Fibroblast of upper back skin (primary cell): ENCODE results near the gene ZNF593OS.

Experiments
- DNase-seq: peaks from one replicate; pipeline ENCODE4 v3.0.0-alpha.2; 2013

The ZNF593OS gene

DNA sequence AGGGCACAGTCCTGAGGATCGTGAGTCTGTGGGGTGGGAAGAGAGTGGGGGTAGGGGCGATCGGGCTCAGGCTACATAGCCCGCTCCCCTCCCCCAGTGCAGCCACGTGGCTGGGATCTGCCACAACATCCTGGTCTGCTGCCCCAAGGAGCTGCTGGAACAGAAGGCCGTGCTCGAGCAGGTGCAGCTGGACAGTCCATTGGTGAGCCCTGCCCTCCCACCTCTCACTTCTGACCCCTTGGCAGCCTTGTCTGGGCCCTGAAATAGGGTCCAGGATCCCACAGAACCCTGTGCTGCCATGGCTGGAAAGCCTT is 10.7 kb upstream of the ZNF593OS start:
- no peak for DNase-seq

DNA sequence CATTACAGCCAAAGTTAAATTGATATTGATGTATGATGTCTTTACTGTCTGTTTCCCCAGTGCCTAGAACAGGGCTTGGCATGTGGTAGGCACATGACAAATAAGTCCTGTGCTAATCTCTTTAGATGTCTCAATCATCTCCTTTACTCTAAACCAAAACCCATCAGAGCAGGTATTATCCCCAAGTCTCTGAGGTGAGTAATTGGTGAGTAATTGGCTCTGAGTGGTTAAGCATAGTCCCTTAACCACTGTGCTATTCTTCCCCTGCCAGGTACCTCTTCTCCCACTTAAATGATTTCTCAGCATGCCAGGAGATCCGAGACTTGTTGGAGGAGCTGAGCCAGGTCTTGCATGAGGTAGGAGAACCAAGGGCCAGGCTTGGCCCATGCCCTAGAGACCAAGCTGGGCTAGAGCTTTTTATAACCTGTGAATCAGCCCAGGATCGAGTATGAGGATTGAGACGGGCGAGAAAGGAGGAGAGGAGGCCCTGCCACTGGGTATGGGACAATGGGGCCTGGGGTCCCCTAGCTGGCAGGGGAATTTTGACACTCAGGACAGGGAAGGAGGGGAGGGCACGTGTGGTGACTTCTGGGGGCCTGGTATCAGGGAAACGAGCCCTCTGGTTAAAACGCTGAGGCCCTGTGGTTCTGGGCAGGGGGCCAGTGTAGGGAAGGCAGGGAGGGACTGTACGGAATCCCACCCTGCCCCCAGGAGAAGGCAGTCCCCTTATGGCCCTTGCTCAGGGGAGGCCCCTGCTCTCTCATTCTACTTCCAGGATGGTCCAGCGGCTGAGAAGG is 10.2 kb upstream of the ZNF593OS start:
- no peak for DNase-seq

DNA sequence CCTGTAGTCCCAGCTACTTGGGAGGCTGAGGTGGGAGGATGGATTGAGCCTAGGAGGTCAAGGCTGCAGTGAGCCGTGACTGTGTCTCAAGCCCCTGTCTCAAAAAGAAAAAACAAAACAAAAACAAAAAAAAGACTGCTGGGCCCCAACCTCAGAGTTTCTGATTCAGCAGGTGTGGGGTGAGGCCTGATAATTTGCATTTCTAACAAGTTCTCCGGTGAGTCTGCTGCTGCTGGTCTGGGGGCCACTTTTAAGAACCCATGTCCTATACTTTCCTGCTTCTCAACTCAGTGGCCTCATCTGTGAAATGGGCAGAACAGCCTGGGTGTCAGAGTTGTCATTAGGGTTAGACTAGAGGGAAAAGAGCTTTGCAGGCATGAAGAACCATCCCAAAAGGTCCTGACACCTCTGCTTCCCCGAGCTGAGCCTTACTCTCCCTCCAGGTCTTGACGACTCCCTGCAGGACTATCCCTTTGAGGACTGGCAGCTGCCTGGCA is 8.4 kb upstream of the ZNF593OS start:
- no peak for DNase-seq

- no peak for DNase-seq
Observed at GRCh38 chr1:26177182-26177684, 5.6 kb upstream of the ZNF593OS start, which contains the start of gene CNKSR1. CNKSR1 (plus strand) TSS chr1:26177491; CDS start chr1:26177548, 57 bp downstream.

DNA sequence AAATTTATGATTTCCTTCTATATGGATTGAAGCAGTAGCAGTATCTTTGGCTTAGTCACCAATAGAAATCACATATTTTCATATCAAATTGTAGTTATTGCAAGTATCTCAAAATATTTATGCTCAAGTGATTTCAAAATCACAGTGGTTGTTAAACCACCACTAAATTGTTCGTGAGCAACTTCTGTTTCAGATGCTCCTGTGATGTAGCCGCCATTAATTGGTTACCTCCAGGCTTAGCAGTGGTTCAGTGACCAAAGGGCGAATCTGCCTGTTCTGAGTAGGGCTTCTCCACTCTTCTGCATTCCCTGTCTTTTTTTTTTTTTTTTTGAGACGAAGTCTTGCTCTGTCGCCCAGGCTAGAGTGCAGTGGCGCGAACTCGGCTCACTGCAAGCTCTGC is 3.7 kb upstream of the ZNF593OS start:
- no peak for DNase-seq

DNA sequence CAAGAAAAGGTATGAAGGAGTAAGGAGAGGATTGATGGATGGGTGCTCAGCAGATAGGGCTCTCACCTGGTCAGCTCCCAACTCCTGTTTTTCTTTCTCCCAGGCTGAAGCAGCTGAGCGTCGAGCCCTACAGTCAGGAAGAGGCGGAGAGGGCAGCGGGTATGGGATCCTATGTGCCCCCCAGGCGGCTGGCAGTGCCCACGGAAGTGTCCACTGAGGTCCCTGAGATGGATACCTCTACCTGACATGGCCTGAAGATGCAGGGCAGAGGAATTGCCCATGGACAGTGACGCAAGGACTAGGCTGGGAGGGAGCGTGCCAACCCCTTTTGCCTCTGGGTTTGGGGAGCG is 1.2 kb downstream of the ZNF593OS start:
- no peak for DNase-seq

DNA sequence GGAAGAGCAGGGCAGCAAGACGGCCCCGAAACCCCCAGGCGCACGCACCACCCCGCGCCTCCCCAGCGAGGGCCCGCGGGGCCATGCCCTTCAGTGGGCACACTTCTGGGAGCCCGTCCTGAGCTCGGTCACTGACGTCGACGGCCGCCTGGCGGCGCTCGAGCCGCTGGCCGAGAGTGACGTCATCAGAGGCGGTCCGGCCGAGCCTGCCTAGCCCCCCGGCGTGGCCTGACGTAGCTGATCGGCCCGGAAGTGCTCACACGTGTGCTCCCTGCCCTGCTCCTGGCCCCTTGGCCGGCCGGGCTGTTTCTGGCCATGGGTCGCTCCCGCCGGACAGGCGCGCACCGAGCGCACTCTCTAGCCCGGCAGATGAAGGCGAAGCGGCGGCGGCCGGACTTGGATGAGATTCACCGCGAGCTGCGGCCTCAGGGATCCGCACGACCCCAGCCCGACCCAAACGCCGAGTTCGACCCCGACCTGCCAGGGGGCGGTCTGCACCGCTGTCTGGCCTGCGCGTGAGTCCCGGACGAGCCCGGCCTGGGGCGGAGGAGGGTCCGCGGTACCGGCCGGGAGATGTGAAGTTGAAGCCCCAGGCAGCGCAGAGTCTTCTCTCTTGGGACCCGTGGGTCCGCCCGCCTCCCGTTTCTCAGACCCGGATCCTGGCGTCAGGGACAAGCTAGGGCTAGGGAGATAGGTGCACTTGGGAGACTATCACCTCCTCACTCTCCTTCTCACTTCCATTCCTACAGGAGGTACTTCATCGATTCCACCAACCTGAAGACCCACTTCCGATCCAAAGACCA is 1.8 kb downstream of the ZNF593OS start, which contains the start of gene ZNF593:
Gene ZNF593 (plus strand): TSS at position 240 of the 803 bp plus-strand sequence. CDS start 76 bp downstream, at position 316.
- peak; percentile 88 for DNase-seq

- DNase-seq, result no peak
Observed at GRCh38 chr1:26169198-26169554, 2.5 kb downstream of the ZNF593OS start.

DNA sequence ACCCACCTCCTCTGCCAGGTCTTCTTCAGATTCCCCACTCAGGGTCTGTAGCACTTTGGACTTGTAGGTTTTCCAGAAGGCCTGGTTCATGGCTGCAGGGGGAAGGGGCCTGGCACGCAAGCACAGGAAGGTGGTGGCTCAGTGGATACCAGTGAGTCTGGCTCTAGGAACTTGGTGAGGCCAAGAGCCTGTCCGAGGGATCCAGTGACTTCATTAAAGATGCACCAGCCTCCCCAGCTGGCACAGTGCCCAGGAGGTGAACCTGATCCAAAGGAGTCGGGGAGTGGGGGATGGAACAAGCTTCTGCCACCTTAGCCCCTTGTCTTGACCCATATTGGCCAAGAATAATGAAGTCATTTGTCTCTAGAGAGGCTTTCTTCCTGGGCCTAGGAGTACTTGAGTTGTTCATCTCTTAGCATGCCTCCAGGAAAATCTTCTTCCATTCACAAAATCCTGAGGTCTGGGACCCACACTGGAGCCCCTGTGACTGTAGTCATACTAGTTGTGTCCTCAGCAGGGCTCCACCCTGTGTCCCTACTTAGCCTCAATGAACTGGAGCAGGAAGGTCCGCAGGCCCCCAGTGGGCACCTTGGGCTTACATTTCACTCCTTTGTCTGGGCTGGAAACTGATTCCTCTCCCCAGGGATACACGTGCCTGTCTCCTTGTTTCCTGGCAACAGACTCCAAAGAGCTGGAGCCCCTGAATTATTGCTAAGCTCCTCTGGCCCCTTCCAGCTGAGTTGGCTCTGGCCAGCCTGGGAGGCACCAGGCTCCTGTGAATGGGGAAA is 3.0 kb downstream of the ZNF593OS start, which contains the start of gene C1orf232:
Gene C1orf232 (minus strand): TSS at position 554 of the 788 bp plus-strand sequence. CDS start 464 bp downstream, at position 90.
- DNase-seq, result no peak

DNA sequence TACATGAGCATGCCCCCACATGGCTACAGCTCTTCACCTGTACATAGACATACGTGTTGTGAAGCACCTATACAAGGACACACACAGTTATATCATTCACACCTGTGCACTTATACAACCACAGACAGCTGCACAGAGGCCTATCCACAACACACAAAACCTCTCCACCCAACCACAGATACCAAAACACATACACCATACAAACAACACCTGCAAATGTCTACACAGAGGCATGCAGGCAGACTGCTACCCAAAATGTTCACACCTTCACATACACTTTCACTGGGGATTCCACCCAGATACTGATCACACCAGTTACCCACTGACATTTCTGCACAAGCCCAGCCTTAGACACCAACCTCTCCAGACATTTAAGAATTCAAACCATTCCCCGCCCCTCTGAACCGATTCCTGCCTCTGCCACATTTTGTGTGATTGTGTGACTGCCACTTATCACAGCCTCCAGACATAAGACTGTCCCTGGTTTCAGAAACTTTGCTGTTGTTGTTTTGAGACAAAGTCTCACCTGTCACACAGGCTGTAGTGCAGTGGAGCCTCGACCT is 4.8 kb downstream of the ZNF593OS start:
- DNase-seq, result no peak

DNA sequence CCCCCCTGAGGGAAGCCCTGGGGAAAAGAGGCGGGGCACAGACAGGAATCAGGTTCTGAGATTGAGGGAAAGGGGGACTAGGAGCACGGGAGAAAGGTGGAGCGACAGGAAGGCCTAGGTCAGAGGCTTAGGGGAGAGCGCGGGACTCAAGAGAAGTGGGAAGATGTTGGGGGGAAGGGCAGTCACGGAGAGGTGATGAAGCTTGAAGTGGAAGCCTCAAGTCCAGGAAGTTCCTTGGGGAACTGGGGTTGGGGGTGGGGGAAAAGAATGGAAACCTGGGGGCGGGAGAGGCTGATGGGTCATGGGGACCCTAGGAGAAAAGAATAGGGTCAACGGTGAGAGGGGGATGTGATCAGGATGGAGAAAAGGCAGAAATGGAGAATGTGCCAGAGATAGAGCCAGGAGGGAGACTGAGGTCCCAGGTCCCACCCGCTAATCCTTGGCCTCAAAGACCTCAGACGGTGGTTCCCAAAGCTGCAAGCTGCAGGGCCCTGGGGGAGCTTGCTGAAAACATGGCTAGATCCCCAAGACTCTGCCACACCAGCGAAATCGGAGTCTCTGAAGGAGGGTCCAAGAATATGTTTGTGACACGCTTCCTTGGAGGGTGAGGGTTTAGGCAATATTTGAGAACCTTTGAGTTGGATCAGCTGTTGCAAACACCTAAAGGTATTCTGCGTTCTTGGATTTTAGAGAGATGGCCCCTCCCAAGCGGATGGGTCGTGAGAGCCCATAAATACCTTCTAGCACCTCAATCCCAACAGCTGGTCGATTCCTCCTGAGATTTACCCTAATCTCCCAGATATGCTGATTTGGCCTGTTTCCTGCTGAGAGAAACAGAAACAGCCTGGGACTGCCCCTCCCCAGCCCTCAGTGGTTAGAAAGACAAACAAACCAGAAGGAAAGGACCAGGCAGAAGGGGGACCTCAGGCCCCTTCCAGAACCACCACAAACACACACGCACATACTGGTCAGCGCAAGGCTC is 6.5 kb downstream of the ZNF593OS start:
- DNase-seq, result no peak

DNA sequence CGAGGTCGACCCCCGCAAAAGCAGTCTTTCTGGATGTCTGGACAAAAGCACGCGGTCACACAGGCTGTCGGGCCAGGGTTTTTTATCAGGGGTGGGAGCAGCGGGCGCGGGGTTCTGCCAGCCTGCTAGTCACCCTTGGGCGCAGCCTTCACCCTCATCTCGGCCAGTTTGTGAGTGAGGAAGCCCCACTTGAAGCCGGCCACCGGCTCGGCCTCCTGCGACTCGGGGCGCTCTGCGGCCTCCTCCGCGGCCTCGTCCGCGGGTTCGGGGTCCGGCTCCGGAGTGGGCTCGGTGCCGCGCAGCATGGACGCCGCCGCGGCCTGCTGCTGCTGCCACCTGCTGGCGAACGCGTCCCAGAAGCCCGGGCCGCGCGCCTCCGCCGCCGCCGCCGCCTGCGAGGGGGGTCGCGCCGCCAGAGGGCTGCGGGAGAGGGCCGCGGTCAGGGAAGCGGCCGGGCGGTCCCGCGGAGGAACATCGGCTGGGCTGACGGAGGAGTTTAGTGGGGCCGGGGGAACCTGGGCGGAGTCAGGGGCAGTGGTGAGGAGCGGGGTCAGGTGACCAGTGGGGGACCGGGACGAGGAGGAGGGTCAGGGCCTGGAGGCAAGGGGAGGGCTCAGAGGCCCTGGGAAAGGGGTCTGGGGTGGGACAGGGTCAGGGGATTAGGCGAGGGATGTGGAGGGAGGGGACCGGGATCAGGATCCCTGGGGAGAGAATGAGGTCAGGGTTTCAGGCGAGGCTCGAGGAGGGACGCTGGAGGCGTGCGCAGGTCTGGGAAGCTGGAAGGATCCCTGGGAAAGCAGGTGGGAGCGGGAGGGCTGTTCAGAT is 7.4 kb downstream of the ZNF593OS start:
- DNase-seq, result no peak

GRCh38 chr1:26163684-26164035 is 8.0 kb downstream of the ZNF593OS start:
- no peak for DNase-seq

- DNase-seq, result no peak
Observed at GRCh38 chr1:26162220-26162709, 9.4 kb downstream of the ZNF593OS start.

GRCh38 chr1:26161415-26162219 is 10.0 kb downstream of the ZNF593OS start:
- peak; percentile 51 for DNase-seq

GRCh38 chr1:26160527-26161414 is 10.9 kb downstream of the ZNF593OS start:
- DNase-seq, result no peak

DNA sequence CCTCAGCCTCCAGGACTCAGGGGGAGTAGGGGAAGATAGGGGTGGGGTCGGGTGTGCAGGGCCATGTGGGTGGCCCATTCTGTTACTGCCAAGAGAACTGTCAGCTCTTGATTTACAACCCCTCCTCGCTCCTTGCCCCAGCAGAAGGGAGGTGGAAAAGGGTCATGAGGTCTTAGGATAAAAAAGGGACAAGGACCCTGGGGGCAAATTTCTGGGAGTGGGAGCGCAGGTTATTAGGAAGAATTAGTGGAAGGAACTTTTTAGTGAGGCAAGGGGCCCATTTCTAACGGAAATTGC is 11.9 kb downstream of the ZNF593OS start:
- DNase-seq, result no peak

DNA sequence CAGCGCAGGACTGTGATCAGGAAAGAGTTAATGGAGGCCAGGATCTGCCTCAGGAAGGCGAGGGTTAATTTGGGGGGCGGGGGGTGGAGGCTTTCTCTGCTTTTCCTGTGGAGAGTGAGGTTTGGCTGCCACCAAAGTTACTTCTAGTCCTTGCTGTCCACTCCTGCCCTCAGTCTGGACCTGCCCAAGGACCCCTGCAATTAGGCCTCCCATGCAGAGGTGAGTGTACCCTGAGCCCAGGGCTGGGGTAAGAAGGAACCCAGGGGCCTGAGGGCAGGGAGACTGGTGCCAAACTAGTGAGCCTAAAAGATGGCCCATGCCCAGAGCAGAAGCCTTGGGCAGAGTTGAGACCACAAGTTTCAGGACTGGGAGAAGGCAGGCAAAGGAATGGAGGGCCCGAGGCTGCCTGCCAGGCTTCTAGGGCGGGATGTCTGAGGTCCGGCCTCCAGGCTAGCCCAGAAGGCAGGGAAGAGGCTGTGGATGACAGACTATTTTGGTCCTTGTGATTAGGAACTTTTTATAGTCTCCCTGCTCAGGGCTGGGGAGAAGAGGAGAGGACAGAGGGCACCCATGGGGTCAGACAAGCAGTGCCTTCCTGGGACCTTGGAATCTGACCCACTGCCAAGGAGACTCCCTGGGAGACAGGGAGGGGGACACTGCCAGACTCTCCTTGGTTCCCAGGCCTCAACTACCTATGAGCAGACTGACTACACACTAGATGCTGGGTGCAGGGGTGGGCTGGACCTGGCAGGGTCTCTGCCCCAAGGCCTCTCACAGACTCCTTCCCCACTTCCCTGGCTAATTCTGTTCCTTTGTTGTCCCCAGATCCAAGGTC is 12.5 kb downstream of the ZNF593OS start, which contains the start of gene FAM110D:
Gene FAM110D (plus strand): TSS at position 172 of the 835 bp plus-strand sequence. CDS start 2,213 bp downstream, outside the sequence.
- DNase-seq, result no peak
